HepG2 (cell line): ENCODE data around the gene SHOX. TPM values are rescaled to one million over a fixed set of nuclear protein-coding genes. Genes with fewer than 3 reads are reported as not detected.

Experiments used
- ATAC-seq: fragments of 200-7000 bp; cut with Tn5 transposase; 3 replicates; pipeline ENCODE4 v1.9.1; 2020; ENCODE audit warnings: mild to moderate bottlenecking, moderate library complexity
- BruUV-seq: library from RNA; stranded (reverse); fragments of 400-500 nt; replicated peaks from 2 replicates; lab custom pipeline; 2021; lab: Mats Ljungman, UMichigan
- CTCF ChIA-PET: fragments of 300-600 bp; formaldehyde crosslinking; extraction: SDS; loops from one replicate; lab custom pipeline; 2021; ENCODE audit warnings: low total read pairs, inconsistent platforms, low intra/inter-chr PET ratio; lab: Yijun Ruan, JAX
- POLR2A ChIA-PET: fragments of 350-600 bp; sonication (Branson Sonifier 250); formaldehyde crosslinking; loops from one replicate; lab custom pipeline; 2020; ENCODE audit warnings: antibody characterized with exemption, inconsistent platforms; lab: Yijun Ruan, JAX
- DNase-seq: peaks from one replicate; pipeline ENCODE4 v3.0.0-alpha.2; 2015; ENCODE audit warnings: low spot score
- FAIRE-seq: peaks from 3 replicates; lab custom pipeline; 2011; peaks lifted over from hg19 to GRCh38; lab: Jason Lieb, UNC
- H2AFZ ChIP-seq: one replicate; pipeline ENCODE4 v1.6.1; 2011; ENCODE audit warnings: low read length, inconsistent platforms
- H3K27ac ChIP-seq: fragments of 300-600 bp; 3 replicates; pipeline ENCODE4 v1.8.0; 2011; ENCODE audit warnings: mixed run types, mild to moderate bottlenecking, mixed read lengths, low read length, inconsistent platforms; ENCODE audit not compliant: insufficient read depth; ENCODE audit errors: extremely low read length
- H3K27me3 ChIP-seq, 2 experiments: fragments of 200-600 bp in 1 of 2; 2 replicates in 1 of 2; 3 replicates in 1 of 2; pipeline versions ENCODE4 v1.6.0 to v1.8.0; 2011; ENCODE audit warnings: low read length in 2 of 2, mild to moderate bottlenecking in 2 of 2, moderate library complexity in 2 of 2, inconsistent platforms in 1 of 2; ENCODE audit not compliant: insufficient read depth in 2 of 2, control insufficient read depth in 1 of 2
- H3K36me3 ChIP-seq, 2 experiments: fragments of 200-600 bp in 1 of 2; replicated peaks in 1 of 2; 2 replicates in 1 of 2; 3 replicates in 1 of 2; pipeline versions ENCODE4 v1.5.1 to v1.8.0; 2011; ENCODE audit warnings: low read length in 2 of 2, inconsistent platforms in 1 of 2; ENCODE audit not compliant: insufficient read depth in 2 of 2, control insufficient read depth in 1 of 2
- H3K4me1 ChIP-seq: 2 replicates; pipeline ENCODE4 v1.5.1; 2012; ENCODE audit warnings: low read length, inconsistent platforms; ENCODE audit not compliant: insufficient read depth
- H3K4me2 ChIP-seq: 2 replicates; pipeline ENCODE4 v1.6.0; 2011; ENCODE audit warnings: low read depth, low read length, inconsistent platforms
- H3K4me3 ChIP-seq, 3 experiments: fragments of 200-600 bp in 1 of 3; sonication (generic), shearing (Covaris generic) in 1 of 3; replicated peaks in 1 of 3; 2 replicates each; pipeline ENCODE4 v1.5.1; 2011 to 2016; ENCODE audit warnings: low read length in 3 of 3, inconsistent platforms in 2 of 3, low read depth in 2 of 3, mild to moderate bottlenecking in 2 of 3, control low read depth in 1 of 3, mixed read lengths in 1 of 3; ENCODE audit not compliant: insufficient read depth in 1 of 3
- H3K79me2 ChIP-seq: one replicate; pipeline ENCODE4 v1.6.1; 2011; ENCODE audit warnings: low read length, inconsistent platforms; ENCODE audit not compliant: insufficient read depth
- H3K9ac ChIP-seq: 2 replicates; pipeline ENCODE4 v1.6.0; 2011; ENCODE audit warnings: mild to moderate bottlenecking, low read depth, low read length, inconsistent platforms; ENCODE audit not compliant: insufficient read depth
- H3K9me3 ChIP-seq: 2 replicates; pipeline ENCODE4 v1.5.1; 2012; ENCODE audit warnings: mild to moderate bottlenecking, low read length
- H4K20me1 ChIP-seq: 2 replicates; pipeline ENCODE4 v1.6.0; 2011; ENCODE audit warnings: inconsistent platforms, mild to moderate bottlenecking, low read length, moderate library complexity; ENCODE audit not compliant: insufficient read depth
- ARID4A ChIP-seq: sonication (generic); formaldehyde crosslinking; IDR thresholded peaks from 2 replicates; pipeline ENCODE4 v1.5.0; 2020; ENCODE audit warnings: mild to moderate bottlenecking, missing genetic modification reagents, borderline replicate concordance
- ARNTL ChIP-seq: sonication (generic); formaldehyde crosslinking; IDR thresholded peaks from 2 replicates; pipeline ENCODE4 v1.4.0; 2020; ENCODE audit warnings: mild to moderate bottlenecking, missing genetic modification reagents
- ATF2 ChIP-seq: sonication (generic); formaldehyde crosslinking; IDR thresholded peaks from 2 replicates; pipeline ENCODE4 v1.4.0; 2020; ENCODE audit warnings: missing genetic modification reagents
- CBX2 ChIP-seq, 2 experiments: fragments of 200-600 bp in 1 of 2; sonication (generic); formaldehyde crosslinking in 1 of 2; IDR thresholded peaks; 2 replicates each; pipeline versions ENCODE4 v1.7.0 to v1.8.1; 2018 to 2022; ENCODE audit warnings: low read depth in 2 of 2, low read length in 1 of 2, mild to moderate bottlenecking in 1 of 2, missing genetic modification reagents in 1 of 2
- CC2D1A ChIP-seq: sonication (generic); formaldehyde crosslinking; IDR thresholded peaks from 2 replicates; pipeline ENCODE4 v1.8.1; 2023; ENCODE audit warnings: mild to moderate bottlenecking, missing genetic modification reagents
- GTF2F1 ChIP-seq: fragments of 150-350 bp; IDR thresholded peaks from 2 replicates; pipeline ENCODE4 v1.6.1; 2014; ENCODE audit warnings: low read length
- HIC2 ChIP-seq: sonication (generic); formaldehyde crosslinking; IDR thresholded peaks from 2 replicates; pipeline ENCODE4 v1.9.0; 2022; ENCODE audit warnings: low read depth, missing genetic modification reagents
- HNRNPUL1 ChIP-seq: fragments of 200-400 bp; formaldehyde crosslinking; IDR thresholded peaks from 2 replicates; pipeline ENCODE4 v1.6.1; 2017; ENCODE audit warnings: low read depth, mild to moderate bottlenecking, low read length, moderate library complexity
- MYPOP ChIP-seq: sonication (generic); formaldehyde crosslinking; IDR thresholded peaks from 2 replicates; pipeline ENCODE4 v1.8.1; 2023; ENCODE audit warnings: mild to moderate bottlenecking, moderate library complexity, missing genetic modification reagents
- REL ChIP-seq: sonication (generic); formaldehyde crosslinking; conservative IDR thresholded peaks from 2 replicates; pipeline ENCODE4 v1.8.0; 2022; ENCODE audit warnings: mild to moderate bottlenecking, missing genetic modification reagents, moderate library complexity
- ZNF225 ChIP-seq: sonication (generic); formaldehyde crosslinking; IDR thresholded peaks from 2 replicates; pipeline ENCODE4 v1.4.0; 2020; ENCODE audit warnings: mild to moderate bottlenecking, missing genetic modification reagents
- ZNF362 ChIP-seq: sonication (generic); formaldehyde crosslinking; IDR thresholded peaks from 2 replicates; pipeline ENCODE4 v1.4.0; 2020; ENCODE audit warnings: missing genetic modification reagents, mild to moderate bottlenecking, borderline replicate concordance
- ZNF780A ChIP-seq: sonication (generic); formaldehyde crosslinking; IDR thresholded peaks from 2 replicates; pipeline ENCODE4 v1.8.0; 2022; ENCODE audit warnings: mild to moderate bottlenecking, missing genetic modification reagents, moderate library complexity
- WGBS: methylation state at CpG from one replicate; pipeline ENCODE4 v1.1.6; 2017; ENCODE audit warnings: low lambda C conversion rate; 5-methylcytosine and 5-hydroxymethylcytosine counted together
- in situ Hi-C: cut with HindIII; loops from 2 replicates; pipeline ENCODE4 v1.10.0; 2017; ENCODE audit warnings: low pct_unique_long_range_greater_than_20kb; ENCODE audit not compliant: extremely low pct_ligation_motif_present
- intact Hi-C: fragments of 100-400 bp; cut with micrococcal nuclease; formaldehyde crosslinking; loops from one replicate; pipeline ENCODE4 v1.10.0; 2022; ENCODE audit not compliant: unreplicated experiment
- polyA plus RNA-seq, 8 experiments: library from polyadenylated mRNA; depleted of rRNA in 3 of 8; stranded (reverse) in 7 of 8; unstranded in 1 of 8; fragments of >200 nt; fragmentation: Illumina TruSeq in 4 of 8; extraction: Trizol in 4 of 8; gene quantifications; 2 replicates each; pipeline versions ENCODE4 v1.2.1 to v1.2.3, GENCODE V29; 2011 to 2016; ENCODE audit warnings: low read depth in 4 of 8, missing spikeins in 1 of 8, mixed read lengths in 1 of 8; ENCODE audit not compliant: insufficient read depth in 1 of 8
- total RNA-seq, 5 experiments: library from RNA; depleted of rRNA; stranded (reverse); fragments of >200 nt; fragmentation: Illumina TruSeq; extraction: Trizol; gene quantifications; 2 replicates each; pipeline ENCODE4 v1.2.3, GENCODE V29; 2016; ENCODE audit warnings: low read depth in 1 of 5

Gene SHOX
- total and polyA plus RNA-seq, 2 of the 13 experiments (the other 11 are each of a cell fraction or from before 2014, with no cell fraction given) = not detected

GRCh38 chrX:623268-623598 is 7.4 kb upstream of the SHOX start:
- Histone ChIP-seq H3K27ac (no peak overlapping the region), H3K79me2 (no peaks in the 10 kb centered on the region), H4K20me1 (no peaks in the 10 kb centered on the region), H3K4me3 (no peak overlapping the region), H2AFZ (no peak overlapping the region), H3K36me3 (no peaks in the 10 kb centered on the region), H3K27me3 (peaks cover 2 to 13% of the 10 kb centered on the region in 2 experiments; a peak in 3 of 5 replicates), H3K9ac (no peak overlapping the region), H3K4me1 (no peaks in the 10 kb centered on the region), H3K4me2 (no peak overlapping the region), H3K9me3 (no peaks in the 10 kb centered on the region)
- DNase-seq (no peak), FAIRE-seq (no peak), ATAC-seq (no peak)
- CTCF ChIA-PET = no interaction called here
- in situ Hi-C loops (no loop called here), intact Hi-C loops (no loop called here)
- 35% methylated on average over 6 of the region's 6 CpGs for WGBS
- POLR2A ChIA-PET = no interaction called here
- no TSS peak for BruUV-seq
- TF ChIP-seq ARID4A (CRISPR knock-in tag) (no peak), REL (no peak), CBX2 (IDR thresholded peaks at IDR 0.05; ENCODE audit: low read depth, low read length) (no peak), CBX2 (CRISPR knock-in tag; IDR thresholded peaks at IDR 0.05; ENCODE audit: low read depth) (no peak), HIC2 (CRISPR knock-in tag) (no peak), ATF2 (CRISPR knock-in tag) (no peak), CC2D1A (CRISPR knock-in tag) (no peak), ZNF225 (CRISPR knock-in tag) (no peak), GTF2F1 (no peak), HNRNPUL1 (no peak), ZNF362 (no peak), ZNF780A (no peak), ARNTL (CRISPR knock-in tag) (no peak), MYPOP (CRISPR knock-in tag) (no peak)
